ENCODE measurements around the gene PRDX1.
"Not testable (repeated sequence)": the region's sequence is repeated elsewhere in the genome, so short reads cannot be mapped to it uniquely, and the experiment has no call there.

GRCh38 chr1:45489379-45489778 lies 32.3 kb downstream of the PRDX1 start:
- TF ChIP-seq CTCF (IDR thresholded peaks at IDR 0.05; ENCODE audit: low read length); EZH2 (optimal IDR thresholded peaks at IDR 0.05; ENCODE audit: low read depth, low read length); EZH2phosphoT487 (IDR thresholded peaks at IDR 0.05; ENCODE audit: low read length): not testable (repeated sequence)
